Measurements from ENCODE around the gene CELF2.

DNA sequence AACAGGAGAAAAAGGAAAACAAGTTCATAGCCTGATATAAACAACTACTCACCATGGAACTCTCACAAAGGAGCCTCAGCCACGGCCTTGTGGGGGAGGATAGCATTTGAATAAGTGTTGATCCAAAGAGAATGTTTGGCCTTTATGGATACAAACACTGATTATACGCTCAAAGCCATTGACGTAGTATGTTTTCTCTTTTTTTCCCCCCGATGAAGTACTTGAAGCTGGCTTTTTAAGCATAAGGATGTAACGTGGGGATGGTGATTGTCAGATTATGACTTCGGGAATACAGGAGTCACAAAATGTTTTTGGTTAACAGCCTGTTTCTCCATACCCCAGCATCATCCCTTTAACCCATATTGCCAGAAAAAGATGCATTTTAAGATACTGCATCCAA, 39.8 kb downstream of the CELF2 start:
- no peak for TF ChIP-seq POLR2A (IDR thresholded peaks at IDR 0.05)
- TF ChIP-seq, protein P1, sequence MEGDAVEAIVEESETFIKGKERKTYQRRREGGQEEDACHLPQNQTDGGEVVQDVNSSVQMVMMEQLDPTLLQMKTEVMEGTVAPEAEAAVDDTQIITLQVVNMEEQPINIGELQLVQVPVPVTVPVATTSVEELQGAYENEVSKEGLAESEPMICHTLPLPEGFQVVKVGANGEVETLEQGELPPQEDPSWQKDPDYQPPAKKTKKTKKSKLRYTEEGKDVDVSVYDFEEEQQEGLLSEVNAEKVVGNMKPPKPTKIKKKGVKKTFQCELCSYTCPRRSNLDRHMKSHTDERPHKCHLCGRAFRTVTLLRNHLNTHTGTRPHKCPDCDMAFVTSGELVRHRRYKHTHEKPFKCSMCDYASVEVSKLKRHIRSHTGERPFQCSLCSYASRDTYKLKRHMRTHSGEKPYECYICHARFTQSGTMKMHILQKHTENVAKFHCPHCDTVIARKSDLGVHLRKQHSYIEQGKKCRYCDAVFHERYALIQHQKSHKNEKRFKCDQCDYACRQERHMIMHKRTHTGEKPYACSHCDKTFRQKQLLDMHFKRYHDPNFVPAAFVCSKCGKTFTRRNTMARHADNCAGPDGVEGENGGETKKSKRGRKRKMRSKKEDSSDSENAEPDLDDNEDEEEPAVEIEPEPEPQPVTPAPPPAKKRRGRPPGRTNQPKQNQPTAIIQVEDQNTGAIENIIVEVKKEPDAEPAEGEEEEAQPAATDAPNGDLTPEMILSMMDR (IDR thresholded peaks at IDR 0.05), result no peak
